Measurements from ENCODE around the gene GHRH. TPM values are rescaled to one million over a fixed set of nuclear protein-coding genes. Genes with fewer than 3 reads are reported as not detected.

The GHRH gene, protein sequence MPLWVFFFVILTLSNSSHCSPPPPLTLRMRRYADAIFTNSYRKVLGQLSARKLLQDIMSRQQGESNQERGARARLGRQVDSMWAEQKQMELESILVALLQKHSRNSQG
- total RNA-seq (not detected in 2 replicates), polyA plus RNA-seq (not detected in 2 replicates), polyA minus RNA-seq (not detected in 2 replicates)
- not detected for total RNA-seq (2013)

DNA sequence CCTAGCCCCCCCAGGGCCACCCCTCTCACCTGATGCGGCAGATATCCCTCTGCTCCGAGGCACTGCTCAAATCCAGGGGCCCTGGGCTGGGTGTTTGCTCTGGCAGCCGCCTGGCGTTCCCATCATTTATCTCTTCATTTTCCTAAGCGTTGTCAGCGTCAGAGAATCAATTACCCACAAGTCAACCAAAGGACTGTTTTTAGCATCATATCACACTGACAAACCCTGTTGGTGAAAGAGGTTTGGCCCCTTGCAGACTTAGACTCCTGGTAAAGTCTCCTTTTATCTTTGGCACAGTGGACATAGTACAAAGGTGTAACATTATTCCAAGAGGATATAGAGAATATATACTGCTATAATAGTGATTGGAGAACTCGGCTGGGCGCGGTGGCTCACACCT is at the start of gene GHRH:
Gene GHRH (minus strand): TSS at position 101 of the 400 bp plus-strand sequence. CDS start 4,925 bp downstream, outside the sequence.
- ChIA-PET POLR2A (no interaction called here), CTCF (no interaction called here)
- H3K79me2 ChIP-seq (ENCODE audit: control insufficient read depth, insufficient read depth, low read length) = no peaks in the 10 kb centered on the region
- H3K4me3 Mint-ChIP-seq = no peak within 1 kb of the TSS
- H3K9me3 Mint-ChIP-seq (ENCODE audit: insufficient read depth) = no peaks in the 10 kb centered on the region
- DNase-seq = no peak
- WGBS (ENCODE audit: insufficient coverage) = 95% methylated on average over 7 of the region's 9 CpGs
- TF ChIP-seq, protein P1, sequence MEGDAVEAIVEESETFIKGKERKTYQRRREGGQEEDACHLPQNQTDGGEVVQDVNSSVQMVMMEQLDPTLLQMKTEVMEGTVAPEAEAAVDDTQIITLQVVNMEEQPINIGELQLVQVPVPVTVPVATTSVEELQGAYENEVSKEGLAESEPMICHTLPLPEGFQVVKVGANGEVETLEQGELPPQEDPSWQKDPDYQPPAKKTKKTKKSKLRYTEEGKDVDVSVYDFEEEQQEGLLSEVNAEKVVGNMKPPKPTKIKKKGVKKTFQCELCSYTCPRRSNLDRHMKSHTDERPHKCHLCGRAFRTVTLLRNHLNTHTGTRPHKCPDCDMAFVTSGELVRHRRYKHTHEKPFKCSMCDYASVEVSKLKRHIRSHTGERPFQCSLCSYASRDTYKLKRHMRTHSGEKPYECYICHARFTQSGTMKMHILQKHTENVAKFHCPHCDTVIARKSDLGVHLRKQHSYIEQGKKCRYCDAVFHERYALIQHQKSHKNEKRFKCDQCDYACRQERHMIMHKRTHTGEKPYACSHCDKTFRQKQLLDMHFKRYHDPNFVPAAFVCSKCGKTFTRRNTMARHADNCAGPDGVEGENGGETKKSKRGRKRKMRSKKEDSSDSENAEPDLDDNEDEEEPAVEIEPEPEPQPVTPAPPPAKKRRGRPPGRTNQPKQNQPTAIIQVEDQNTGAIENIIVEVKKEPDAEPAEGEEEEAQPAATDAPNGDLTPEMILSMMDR (IDR thresholded peaks at IDR 0.05) = no peak
- no peak for TF ChIP-seq EZH2 (IDR thresholded peaks at IDR 0.05; ENCODE audit: borderline replicate concordance, insufficient read depth, low read depth, low read length, poor library complexity, severe bottlenecking)
- H3K9ac ChIP-seq (ENCODE audit: low read length) = no peak within 1 kb of the TSS
- peaks cover 0 to 4% (median 0%) of the 10 kb centered on the region in 4 experiments for H3K27me3 ChIP-seq (replicated peaks in 1 of 4; ENCODE audit: control extremely low read depth in 1 of 4, control insufficient read depth in 3 of 4, insufficient read depth in 4 of 4, low read length in 3 of 4)
- H3K4me2 ChIP-seq (replicated peaks; ENCODE audit: low read depth, low read length, poor library complexity, severe bottlenecking) = no peak within 1 kb of the TSS
- no peaks in the 10 kb centered on the region for H3K36me3 ChIP-seq (replicated peaks in 1 of 2; ENCODE audit: control extremely low read depth in 1 of 2, control insufficient read depth in 1 of 2, extremely low read depth in 1 of 2, insufficient read depth in 2 of 2, low read length in 1 of 2)
- peaks cover 6% of the 10 kb centered on the region for H3K4me1 Mint-ChIP-seq
- H3K27ac ChIP-seq (ENCODE audit: low read length in 2 of 2) = no peak within 1 kb of the TSS
- H2AFZ ChIP-seq (ENCODE audit: insufficient read depth, low read depth, low read length, poor library complexity, severe bottlenecking) = no peak within 1 kb of the TSS
- intact Hi-C loops (cut with micrococcal nuclease) = no loop called here
- no peaks in the 10 kb centered on the region for H4K20me1 ChIP-seq (ENCODE audit: control insufficient read depth, insufficient read depth, low read length, poor library complexity, severe bottlenecking)
- H3K4me1 ChIP-seq (ENCODE audit: control insufficient read depth in 2 of 2, insufficient read depth in 2 of 2, low read length in 2 of 2) = peaks cover 5 to 9% of the 10 kb centered on the region in 2 donors
- no peak for ATAC-seq (ENCODE audit: low read depth)
- no peak within 1 kb of the TSS for H3K27ac Mint-ChIP-seq
- no peaks in the 10 kb centered on the region for H3K9me3 ChIP-seq (ENCODE audit: control extremely low read depth in 1 of 3, control insufficient read depth in 2 of 3, insufficient read depth in 1 of 3, low read length in 2 of 3)
- peaks cover 18% of the 10 kb centered on the region for H3K27me3 Mint-ChIP-seq
- H3K4me3 ChIP-seq (ENCODE audit: control extremely low read depth in 1 of 5, extremely low read depth in 1 of 5, insufficient read depth in 1 of 5, low read depth in 2 of 5, low read length in 4 of 5) = no peak within 1 kb of the TSS

DNA sequence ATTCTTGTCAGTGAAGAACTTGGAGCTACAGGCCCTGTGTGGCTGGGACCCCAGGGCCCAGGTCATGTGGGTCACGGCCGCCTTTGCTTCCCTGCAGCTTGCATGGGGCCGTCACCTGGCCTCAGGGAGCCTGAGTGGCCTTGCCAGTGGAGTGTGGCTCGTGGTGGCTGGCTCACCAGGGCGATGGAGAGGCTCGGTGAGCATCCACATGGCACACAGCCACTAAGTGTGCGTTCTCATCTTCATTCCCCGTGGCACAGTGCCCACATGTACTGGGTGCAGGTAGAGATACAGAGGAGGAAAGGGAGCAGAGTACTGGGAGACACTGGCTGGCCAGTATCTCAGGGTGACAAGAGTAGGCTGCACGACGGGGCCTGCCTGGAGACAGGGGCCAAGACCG is 49.3 kb upstream of the GHRH start:
- Mint-ChIP-seq H3K9me3 (ENCODE audit: insufficient read depth) (no peaks in the 10 kb centered on the region), H3K27me3 (no peaks in the 10 kb centered on the region), H3K4me1 (peaks cover 40% of the 10 kb centered on the region), H3K4me3 (no peak overlapping the region), H3K27ac (no peak overlapping the region)
- intact Hi-C loops (cut with micrococcal nuclease) = no loop called here
- H3K79me2 ChIP-seq (ENCODE audit: control insufficient read depth, insufficient read depth, low read length) = peaks cover 49% of the 10 kb centered on the region
- peaks cover 9% of the 10 kb centered on the region for H4K20me1 ChIP-seq (ENCODE audit: control insufficient read depth, insufficient read depth, low read length, poor library complexity, severe bottlenecking)
- CTCF ChIA-PET = no interaction called here
- H3K4me3 ChIP-seq (ENCODE audit: control extremely low read depth in 1 of 5, extremely low read depth in 1 of 5, insufficient read depth in 1 of 5, low read depth in 2 of 5, low read length in 4 of 5) = no peak overlapping the region
- H3K4me2 ChIP-seq (replicated peaks; ENCODE audit: low read depth, low read length, poor library complexity, severe bottlenecking) = no peak overlapping the region
- DNase-seq (no peak), ATAC-seq (ENCODE audit: low read depth) (no peak)
- no peaks in the 10 kb centered on the region for H3K9me3 ChIP-seq (ENCODE audit: control extremely low read depth in 1 of 3, control insufficient read depth in 2 of 3, insufficient read depth in 1 of 3, low read length in 2 of 3)
- WGBS (ENCODE audit: insufficient coverage) = 98% methylated on average over 11 of the region's 11 CpGs
- H3K36me3 ChIP-seq (replicated peaks in 1 of 2; ENCODE audit: control extremely low read depth in 1 of 2, control insufficient read depth in 1 of 2, extremely low read depth in 1 of 2, insufficient read depth in 2 of 2, low read length in 1 of 2) = peaks cover 0 to 51% of the 10 kb centered on the region in 2 experiments
- H2AFZ ChIP-seq (ENCODE audit: insufficient read depth, low read depth, low read length, poor library complexity, severe bottlenecking) = no peak overlapping the region
- H3K27ac ChIP-seq (ENCODE audit: low read length in 2 of 2) = no peak overlapping the region
- POLR2A ChIA-PET = no interaction called here
- no peak for TF ChIP-seq EZH2 (IDR thresholded peaks at IDR 0.05; ENCODE audit: borderline replicate concordance, insufficient read depth, low read depth, low read length, poor library complexity, severe bottlenecking)
- TF ChIP-seq, protein P1 (IDR thresholded peaks at IDR 0.05) = no peak
- H3K4me1 ChIP-seq (ENCODE audit: control insufficient read depth in 2 of 2, insufficient read depth in 2 of 2, low read length in 2 of 2) = peaks cover 23 to 24% of the 10 kb centered on the region in 2 donors
- no peaks in the 10 kb centered on the region for H3K27me3 ChIP-seq (replicated peaks in 1 of 4; ENCODE audit: control extremely low read depth in 1 of 4, control insufficient read depth in 3 of 4, insufficient read depth in 4 of 4, low read length in 3 of 4)
- H3K9ac ChIP-seq (ENCODE audit: low read length) = no peak overlapping the region
